Activated T-cell treated with anti-CD3 and anti-CD28 coated beads for 4 hours (primary cell): ENCODE results near the gene COL5A3.
"Not testable (repeated sequence)": the region's sequence is repeated elsewhere in the genome, so short reads cannot be mapped to it uniquely, and the experiment has no call there.

Source experiments
- DNase-seq: peaks from one replicate; pipeline ENCODE4 v3.0.0-alpha.2; 2020

The COL5A3 gene

GRCh38 chr19:9968820-9969687 lies 41.2 kb downstream of the COL5A3 start:
- no peak for DNase-seq

- DNase-seq, result no peak
Measured at GRCh38 chr19:9967326-9967725, 43.0 kb downstream of the COL5A3 start.

- DNase-seq, result no peak
Measured at GRCh38 chr19:9966448-9966847, 43.9 kb downstream of the COL5A3 start.

GRCh38 chr19:9966024-9966423 lies 44.3 kb downstream of the COL5A3 start:
- no peak for DNase-seq

GRCh38 chr19:9962623-9963290 lies 47.5 kb downstream of the COL5A3 start:
- DNase-seq, result no peak

- DNase-seq, result no peak
Measured at GRCh38 chr19:9961103-9961502, 49.2 kb downstream of the COL5A3 start.

GRCh38 chr19:9958379-9958821 lies 51.9 kb downstream of the COL5A3 start:
- DNase-seq, result no peak

GRCh38 chr19:9956956-9957355 lies 53.3 kb downstream of the COL5A3 start:
- DNase-seq, result no peak

GRCh38 chr19:9953802-9954542 lies 56.3 kb downstream of the COL5A3 start:
- DNase-seq, result no peak

GRCh38 chr19:9952276-9952675 lies 58.0 kb downstream of the COL5A3 start:
- no peak for DNase-seq

GRCh38 chr19:9947441-9947840 lies 62.9 kb downstream of the COL5A3 start:
- DNase-seq, result no peak

GRCh38 chr19:9946528-9947125 lies 63.7 kb downstream of the COL5A3 start:
- DNase-seq, result not testable (repeated sequence)

GRCh38 chr19:9945319-9945966 lies 64.9 kb downstream of the COL5A3 start:
- no peak for DNase-seq

GRCh38 chr19:9943744-9944143 lies 66.6 kb downstream of the COL5A3 start:
- DNase-seq, result no peak

GRCh38 chr19:9941671-9942070 lies 68.6 kb downstream of the COL5A3 start:
- no peak for DNase-seq

GRCh38 chr19:9941231-9941630 lies 69.1 kb downstream of the COL5A3 start:
- DNase-seq, result no peak

GRCh38 chr19:9940778-9941177 lies 69.5 kb downstream of the COL5A3 start:
- DNase-seq, result no peak

GRCh38 chr19:9939301-9939913 lies 70.9 kb downstream of the COL5A3 start:
- no peak for DNase-seq

GRCh38 chr19:9937001-9937411 lies 73.3 kb downstream of the COL5A3 start:
- no peak for DNase-seq

- DNase-seq, result no peak
Measured at GRCh38 chr19:9936326-9937000, 73.8 kb downstream of the COL5A3 start, which contains the start of gene OLFM2. Gene OLFM2, minus strand, starts transcription at chr19:9936515. Its CDS starts 149 bp downstream, at chr19:9936366.
